Stimulated activated naive CD4-positive, alpha-beta T cell treated with Interleukin-2 at 50 U/mL for 16 hours (primary cell): ENCODE results near the gene ZNF331.

Experiments
- DNase-seq: peaks from one replicate; lab custom pipeline; 2025; lab: John Stamatoyannopoulos, UW

The ZNF331 gene

GRCh38 chr19:53576941-53577653 lies 39.2 kb downstream of the ZNF331 start:
- DNase-seq: no peak

GRCh38 chr19:53577968-53578367 lies 40.0 kb downstream of the ZNF331 start:
- no peak for DNase-seq

- DNase-seq: no peak
These were observed 41.6 kb downstream of the ZNF331 start for GRCh38 chr19:53579518-53579917.

GRCh38 chr19:53580871-53581835 lies 43.2 kb downstream of the ZNF331 start:
- no peak for DNase-seq

DNA sequence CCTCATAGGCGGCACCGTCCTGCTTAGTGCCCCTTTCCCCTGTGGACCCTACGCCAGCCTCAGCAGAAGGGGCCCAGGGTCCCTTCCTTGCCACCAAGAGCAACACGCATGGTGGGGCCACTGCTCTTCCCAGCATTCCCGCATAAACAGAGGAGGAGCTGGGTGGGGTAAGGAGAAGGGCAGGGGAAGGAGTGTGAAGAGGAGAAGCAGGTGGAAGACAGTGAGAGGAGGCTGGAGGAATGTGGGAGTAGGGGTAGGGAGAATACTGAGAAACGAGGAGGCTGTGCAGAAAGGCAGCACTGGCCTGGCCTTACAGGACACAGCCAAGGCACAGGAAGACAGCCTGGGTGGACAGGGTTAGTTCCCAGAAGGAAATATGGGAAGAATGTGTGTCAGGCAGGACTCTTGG lies 43.9 kb downstream of the ZNF331 start:
- DNase-seq: no peak

- DNase-seq: no peak
These were observed 45.2 kb downstream of the ZNF331 start for GRCh38 chr19:53583181-53583580.

GRCh38 chr19:53586277-53586691 lies 48.3 kb downstream of the ZNF331 start:
- no peak for DNase-seq

DNA sequence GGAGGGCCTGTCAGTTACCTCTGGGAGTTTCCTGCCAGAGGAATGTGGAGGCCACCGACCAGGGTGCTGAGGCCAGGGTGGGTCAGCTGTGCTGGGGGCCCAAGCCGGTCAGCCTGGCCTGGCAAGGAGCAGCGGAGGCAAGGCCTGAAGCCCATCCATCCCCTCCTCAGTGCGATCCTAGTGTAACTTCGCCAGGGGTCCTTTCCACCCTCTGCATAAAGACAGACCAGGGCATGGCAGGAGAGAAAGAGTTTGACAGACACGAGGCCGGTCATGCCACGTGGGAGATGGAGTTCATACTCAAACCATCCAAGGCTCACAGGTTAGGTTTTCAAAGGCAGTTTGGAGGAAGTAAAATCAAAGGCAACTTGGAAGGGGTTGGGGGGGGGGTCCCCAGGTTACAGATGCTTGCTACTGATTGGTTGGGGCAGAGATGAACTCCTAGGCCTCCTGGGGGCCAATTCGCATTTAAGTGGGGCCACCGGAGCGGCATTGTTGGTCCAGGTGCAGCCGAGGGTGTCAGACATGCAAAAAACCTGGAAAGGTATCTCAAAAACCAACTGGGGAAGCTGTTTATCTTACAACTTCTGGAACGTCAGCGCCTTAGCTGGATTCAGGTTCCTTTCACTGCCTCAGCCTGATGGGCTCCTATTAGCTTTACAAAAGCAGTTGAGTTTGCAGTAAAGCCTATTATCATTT lies 57.0 kb downstream of the ZNF331 start:
- no peak for DNase-seq

- no peak for DNase-seq
These were observed 57.5 kb downstream of the ZNF331 start for GRCh38 chr19:53595510-53595867.

GRCh38 chr19:53596056-53596455 lies 58.1 kb downstream of the ZNF331 start:
- no peak for DNase-seq

DNA sequence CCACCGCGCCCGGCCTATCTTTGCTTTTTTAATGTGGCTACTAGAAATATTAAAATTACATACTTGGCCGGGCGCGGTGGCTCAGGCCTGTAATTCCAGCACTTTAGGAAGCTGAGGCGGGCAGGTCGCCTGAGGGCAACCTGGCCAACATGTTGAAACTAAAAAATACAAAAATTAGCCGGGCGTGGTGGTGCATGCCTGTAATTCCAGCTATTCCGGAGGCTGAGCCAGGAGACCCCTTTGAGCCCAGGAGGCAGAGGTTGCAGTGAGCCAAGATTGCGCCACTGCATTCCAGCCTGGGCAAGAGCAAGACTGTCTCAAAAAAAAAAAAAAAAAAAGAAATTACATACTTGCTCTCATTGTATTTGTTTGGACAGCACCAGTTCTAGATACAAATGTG lies 59.1 kb downstream of the ZNF331 start:
- DNase-seq: no peak

DNA sequence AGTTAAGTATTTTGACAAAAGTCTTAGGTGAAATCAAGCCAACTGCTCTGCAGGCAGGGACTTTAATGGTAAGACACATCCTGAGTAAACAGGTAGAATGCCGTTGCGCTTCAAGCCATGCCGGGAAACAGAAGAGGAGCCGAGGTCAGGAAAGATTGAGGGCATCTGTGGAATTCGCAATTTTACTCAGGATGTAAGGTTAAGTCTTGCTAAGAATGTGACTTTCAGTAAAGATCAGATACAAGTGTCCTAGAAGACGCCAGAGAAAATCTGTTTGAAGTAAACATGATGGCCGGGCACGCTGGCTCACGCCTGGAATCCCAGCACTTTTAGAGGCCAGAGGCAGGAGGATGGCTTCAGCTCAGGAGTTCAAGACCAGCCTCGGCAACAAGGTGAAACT lies 60.4 kb downstream of the ZNF331 start:
- no peak for DNase-seq

- DNase-seq: no peak
These were observed 62.3 kb downstream of the ZNF331 start for GRCh38 chr19:53600217-53600616.

DNA sequence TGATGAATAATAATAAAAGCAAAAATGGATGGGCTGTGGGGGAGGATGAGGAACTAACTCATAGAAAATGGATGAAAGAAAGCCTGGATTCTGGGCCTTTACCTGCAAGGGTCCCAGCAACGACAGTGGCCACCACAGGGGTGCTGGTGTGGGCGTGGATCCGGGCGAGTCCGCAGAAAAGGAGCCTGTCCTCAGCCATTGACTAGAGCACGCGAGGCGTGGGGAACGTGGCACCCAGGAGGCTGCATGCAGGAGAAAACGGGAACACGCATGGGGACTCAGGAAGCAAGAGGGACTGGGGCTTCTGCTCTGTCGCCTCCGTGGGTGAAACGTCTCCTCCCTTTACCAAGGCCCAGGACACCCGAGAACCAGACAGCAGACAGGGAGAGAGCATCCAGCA lies 68.1 kb downstream of the ZNF331 start:
- no peak for DNase-seq

- no peak for DNase-seq
These were observed 70.4 kb downstream of the ZNF331 start for GRCh38 chr19:53608381-53608780.

DNA sequence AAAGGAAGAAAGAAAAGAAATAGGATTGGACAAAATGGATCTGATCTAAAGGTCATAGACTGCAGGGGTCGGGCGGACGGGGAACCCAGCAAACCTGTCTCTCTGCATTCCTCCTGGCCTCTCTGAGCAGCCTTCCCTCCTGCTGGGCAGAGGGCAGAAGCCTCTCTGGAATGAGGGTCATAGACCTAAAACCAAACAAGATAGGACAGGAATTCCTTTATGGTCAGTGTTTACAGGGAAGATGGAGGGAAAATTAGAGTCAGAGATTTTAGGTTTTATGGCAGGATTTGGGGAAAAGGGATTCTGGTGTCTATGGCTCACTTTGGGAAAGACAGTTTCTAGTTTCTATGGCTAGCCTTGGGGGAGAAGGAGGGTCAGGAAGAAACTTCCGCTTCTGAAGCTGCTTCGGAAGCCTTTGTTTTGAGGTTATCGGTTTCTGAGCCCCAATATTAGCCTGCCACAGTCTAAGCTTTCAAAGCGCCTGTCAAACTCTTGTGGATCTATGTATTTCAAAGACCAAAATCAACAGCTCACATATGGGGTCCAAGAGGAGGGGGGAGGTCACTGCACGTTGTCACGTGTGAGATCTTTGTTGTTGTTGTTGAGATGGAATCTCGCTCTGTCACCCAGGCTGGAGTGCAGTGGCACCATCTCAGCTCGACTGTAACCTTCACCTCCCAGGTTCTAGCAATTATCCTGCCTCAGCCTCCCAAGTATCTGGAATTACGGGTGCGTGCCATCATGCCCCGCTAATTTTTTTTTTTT lies 75.0 kb downstream of the ZNF331 start:
- no peak for DNase-seq

GRCh38 chr19:53621885-53622740 lies 84.2 kb downstream of the ZNF331 start:
- DNase-seq: no peak

- DNase-seq: no peak
These were observed 87.0 kb downstream of the ZNF331 start for GRCh38 chr19:53624771-53625545.

DNA sequence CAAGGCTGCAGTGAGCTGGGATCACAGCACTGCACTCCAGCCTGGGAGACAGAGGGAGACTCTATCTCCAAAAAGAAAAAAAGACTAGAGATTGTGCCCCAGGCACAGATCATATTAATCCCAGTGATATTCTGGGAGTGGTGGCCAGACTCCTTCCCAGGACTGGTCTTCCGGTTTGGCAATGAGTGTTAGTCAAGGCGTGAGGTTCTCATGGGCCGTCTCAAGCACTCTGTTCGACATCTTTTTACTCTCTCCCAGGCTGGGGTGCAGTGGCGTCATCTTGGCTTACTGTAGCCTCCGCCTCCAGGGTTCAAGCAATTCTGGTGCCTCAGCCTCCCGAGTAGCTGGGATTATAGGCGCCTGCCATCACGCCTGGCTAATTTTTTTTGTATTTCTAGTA lies 88.5 kb downstream of the ZNF331 start:
- no peak for DNase-seq

DNA sequence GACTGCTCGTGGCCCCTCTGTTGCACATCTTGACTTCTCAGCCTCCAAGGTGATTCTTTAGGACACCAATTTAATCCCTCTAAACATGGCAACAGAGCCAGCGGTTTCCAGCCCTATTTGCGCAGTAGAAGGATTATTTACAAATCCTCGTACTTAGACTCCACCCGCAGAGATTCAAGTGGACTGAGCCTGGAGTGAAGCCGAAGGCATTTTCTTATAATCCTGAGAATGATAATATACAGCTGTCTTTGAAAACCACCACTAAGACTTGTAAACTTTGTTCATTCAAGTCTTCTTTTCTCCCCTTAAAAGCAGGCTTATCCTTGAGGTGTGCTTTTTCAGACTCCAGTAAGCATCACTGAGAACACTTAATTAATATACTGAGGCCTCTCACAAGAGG lies 89.0 kb downstream of the ZNF331 start:
- no peak for DNase-seq
